Gastrocnemius medialis (tissue), 4 donors: Measurements from ENCODE around the gene TGFA. TPM values are rescaled to one million over a fixed set of nuclear protein-coding genes. Genes with fewer than 3 reads are reported as not detected.

Experiments used
- ATAC-seq, 2 donors: fragments of 150-250 bp; one replicate each; pipeline ENCODE4 v1.9.1; 2016
- DNase-seq, 2 donors: peaks; one replicate each; pipeline ENCODE4 v3.0.0-alpha.2; 2019
- H3K27ac ChIP-seq, 4 donors: fragments of 200-600 bp; sonication (generic); 1 replicate in 1 of 4; 2 replicates in 3 of 4; pipeline ENCODE4 v1.5.1; 2016 to 2018; ENCODE audit warnings: mild to moderate bottlenecking in 2 of 4, moderate library complexity in 1 of 4
- H3K27me3 ChIP-seq, 3 donors: fragments of 200-600 bp; sonication (generic) in 2 of 3; 1 replicate in 1 of 3; 2 replicates in 2 of 3; pipeline versions ENCODE4 v1.5.1 to v1.6.0; 2016 to 2019; ENCODE audit warnings: mild to moderate bottlenecking in 1 of 3, moderate library complexity in 1 of 3
- H3K36me3 ChIP-seq, 2 donors: fragments of 200-600 bp; sonication (generic) in 1 of 2; one replicate each; pipeline ENCODE4 v1.5.1; 2017 to 2018
- H3K4me1 ChIP-seq, 2 donors: fragments of 200-600 bp; sonication (generic) in 1 of 2; one replicate each; pipeline ENCODE4 v1.5.1; 2016 to 2017; ENCODE audit warnings: mild to moderate bottlenecking in 2 of 2
- H3K4me3 ChIP-seq, 4 donors: fragments of 200-600 bp; sonication (generic) in 3 of 4; 1 replicate in 1 of 4; 2 replicates in 3 of 4; pipeline ENCODE4 v1.5.1; 2016 to 2019; ENCODE audit warnings: mild to moderate bottlenecking in 2 of 4
- H3K9me3 ChIP-seq, 3 donors: fragments of 200-600 bp; sonication (generic) in 2 of 3; 1 replicate in 1 of 3; 2 replicates in 2 of 3; pipeline ENCODE4 v1.5.1; 2016 to 2019
- CTCF ChIP-seq, 5 experiments: fragments of 450-650 bp in 3 of 5; fragments of 200-600 bp in 2 of 5; sonication (generic) in 2 of 5; IDR thresholded peaks in 4 of 5; conservative IDR thresholded peaks in 1 of 5; 1 replicate in 4 of 5; 2 replicates in 1 of 5; pipeline ENCODE4 v1.5.1; 2016 to 2019; ENCODE audit warnings: antibody characterized with exemption in 5 of 5, mild to moderate bottlenecking in 3 of 5, moderate library complexity in 3 of 5
- POLR2A ChIP-seq, 2 donors: fragments of 450-650 bp; IDR thresholded peaks; one replicate each; pipeline ENCODE4 v1.6.1; 2017; ENCODE audit warnings: antibody characterized with exemption in 2 of 2, mild to moderate bottlenecking in 2 of 2, moderate library complexity in 2 of 2
- in situ Hi-C, 4 donors: fragments of 200-750 bp; cut with MboI; loops; one replicate each; pipeline versions ENCODE4 v1.15.0 to v1.8.0; 2017; ENCODE audit warnings: low sequenced_read_pairs in 4 of 4
- intact Hi-C: fragments of 100-400 bp; cut with DNase I; formaldehyde crosslinking; loops from one replicate; pipeline ENCODE4 v1.15.1; 2023; ENCODE audit warnings: low total_unique reads
- total RNA-seq, 4 donors: library from RNA; depleted of rRNA; stranded (reverse); fragments of >200 nt; gene quantifications; one replicate each; pipeline versions ENCODE4 v1.1.0 to v1.2.3, GENCODE V29; 2016

The TGFA gene
- total RNA-seq, 4 donors from 2014 or later: 0.05 to 0.26 (median 0.18) TPM; not detected in 1

GRCh38 chr2:70473101-70473722 lies 80.4 kb downstream of the TGFA start:
- Histone ChIP-seq H3K9me3 (no peaks in the 10 kb centered on the region), H3K36me3 (no peaks in the 10 kb centered on the region), H3K27me3 (peaks cover 0 to 5% (median 0%) of the 10 kb centered on the region in 3 donors), H3K4me1 (no peaks in the 10 kb centered on the region), H3K4me3 (no peak overlapping the region), H3K27ac (no peak overlapping the region)
- ATAC-seq (no peak), DNase-seq (no peak)
- in situ Hi-C loops: no loop called here
- no peak for TF ChIP-seq POLR2A (IDR thresholded peaks at IDR 0.05)
- no peak for TF ChIP-seq CTCF (IDR thresholded peaks at IDR 0.05 in 4 of 5, conservative IDR thresholded peaks at IDR 0.05 in 1 of 5)
- intact Hi-C loops: no loop called here

GRCh38 chr2:70472221-70472890 lies 81.3 kb downstream of the TGFA start:
- Histone ChIP-seq H3K4me1 (no peaks in the 10 kb centered on the region), H3K27me3 (peaks cover 0 to 2% (median 0%) of the 10 kb centered on the region in 3 donors), H3K9me3 (no peaks in the 10 kb centered on the region), H3K27ac (no peak overlapping the region), H3K4me3 (no peak overlapping the region), H3K36me3 (no peaks in the 10 kb centered on the region)
- DNase-seq (no peak), ATAC-seq (no peak)
- in situ Hi-C loops (no loop called here), intact Hi-C loops (no loop called here)
- TF ChIP-seq POLR2A (IDR thresholded peaks at IDR 0.05) (no peak), CTCF (IDR thresholded peaks at IDR 0.05 in 4 of 5, conservative IDR thresholded peaks at IDR 0.05 in 1 of 5) (no peak)

- Histone ChIP-seq H3K27ac (no peak overlapping the region), H3K36me3 (no peaks in the 10 kb centered on the region), H3K4me1 (no peaks in the 10 kb centered on the region), H3K27me3 (no peaks in the 10 kb centered on the region), H3K9me3 (no peaks in the 10 kb centered on the region), H3K4me3 (no peak overlapping the region)
- DNase-seq (no peak), ATAC-seq (no peak)
- intact Hi-C loops (no loop called here), in situ Hi-C loops (no loop called here)
- TF ChIP-seq CTCF (IDR thresholded peaks at IDR 0.05 in 4 of 5, conservative IDR thresholded peaks at IDR 0.05 in 1 of 5) (no peak), POLR2A (IDR thresholded peaks at IDR 0.05) (no peak)
These were observed 82.5 kb downstream of the TGFA start for GRCh38 chr2:70471129-70471528.

- in situ Hi-C loops: no loop called here
- no peaks in the 10 kb centered on the region for H3K4me1 ChIP-seq
These were observed 83.7 kb downstream of the TGFA start for GRCh38 chr2:70469961-70470360.

More at GRCh38 chr2:70469961-70470360, 83.7 kb downstream of the TGFA start:
- intact Hi-C loops: no loop called here
- Histone ChIP-seq H3K27me3 (no peaks in the 10 kb centered on the region), H3K9me3 (no peaks in the 10 kb centered on the region), H3K36me3 (no peaks in the 10 kb centered on the region), H3K27ac (no peak overlapping the region), H3K4me3 (no peak overlapping the region)
- TF ChIP-seq POLR2A (IDR thresholded peaks at IDR 0.05): no peak
- TF ChIP-seq CTCF (IDR thresholded peaks at IDR 0.05 in 4 of 5, conservative IDR thresholded peaks at IDR 0.05 in 1 of 5): no peak
- ATAC-seq (no peak), DNase-seq (no peak)
